ENCODE data around the gene TRANK1.

DNA sequence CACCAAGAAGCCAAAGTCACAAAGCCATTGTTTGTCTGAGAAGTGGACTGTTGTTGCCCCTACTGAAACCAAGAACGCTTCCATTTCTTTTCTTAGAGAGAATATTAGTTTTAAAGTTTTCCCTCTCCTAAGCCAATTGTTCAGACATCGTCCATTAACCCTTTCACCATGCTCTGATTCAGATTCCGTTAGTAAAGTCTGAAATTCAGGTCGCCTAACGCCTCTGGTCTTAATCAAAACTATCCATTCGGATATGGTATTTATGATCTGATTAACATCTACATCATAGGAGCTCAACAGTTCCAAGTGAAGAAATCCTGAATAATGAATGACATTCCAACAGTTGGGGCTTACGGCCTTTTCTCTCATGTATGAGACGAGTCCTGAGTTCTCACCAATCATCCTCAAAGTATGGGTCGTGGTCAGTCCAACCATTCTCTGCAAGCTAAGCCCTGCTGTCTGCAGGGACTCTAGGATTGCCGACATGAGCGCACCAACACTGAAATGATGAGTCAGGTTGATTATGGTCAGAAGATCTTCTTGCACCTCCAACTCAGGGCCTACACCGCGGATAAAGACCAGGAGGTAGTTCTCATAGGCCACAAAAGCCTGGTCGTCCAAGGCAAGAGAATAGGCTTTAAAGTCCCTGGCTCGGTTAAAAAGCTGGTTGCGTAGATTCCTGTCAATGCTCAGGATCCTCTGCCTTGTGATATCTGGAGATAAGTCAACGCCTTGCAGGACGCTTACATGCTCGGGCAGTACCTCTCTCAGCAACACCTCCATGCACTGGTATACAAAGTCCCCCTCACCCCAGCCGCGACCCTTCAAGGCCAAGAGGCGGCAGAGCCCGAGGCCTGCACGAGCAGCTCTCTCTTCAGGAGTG, 47.3 kb upstream of the TRANK1 start:
- TF ChIP-seq, protein P1, sequence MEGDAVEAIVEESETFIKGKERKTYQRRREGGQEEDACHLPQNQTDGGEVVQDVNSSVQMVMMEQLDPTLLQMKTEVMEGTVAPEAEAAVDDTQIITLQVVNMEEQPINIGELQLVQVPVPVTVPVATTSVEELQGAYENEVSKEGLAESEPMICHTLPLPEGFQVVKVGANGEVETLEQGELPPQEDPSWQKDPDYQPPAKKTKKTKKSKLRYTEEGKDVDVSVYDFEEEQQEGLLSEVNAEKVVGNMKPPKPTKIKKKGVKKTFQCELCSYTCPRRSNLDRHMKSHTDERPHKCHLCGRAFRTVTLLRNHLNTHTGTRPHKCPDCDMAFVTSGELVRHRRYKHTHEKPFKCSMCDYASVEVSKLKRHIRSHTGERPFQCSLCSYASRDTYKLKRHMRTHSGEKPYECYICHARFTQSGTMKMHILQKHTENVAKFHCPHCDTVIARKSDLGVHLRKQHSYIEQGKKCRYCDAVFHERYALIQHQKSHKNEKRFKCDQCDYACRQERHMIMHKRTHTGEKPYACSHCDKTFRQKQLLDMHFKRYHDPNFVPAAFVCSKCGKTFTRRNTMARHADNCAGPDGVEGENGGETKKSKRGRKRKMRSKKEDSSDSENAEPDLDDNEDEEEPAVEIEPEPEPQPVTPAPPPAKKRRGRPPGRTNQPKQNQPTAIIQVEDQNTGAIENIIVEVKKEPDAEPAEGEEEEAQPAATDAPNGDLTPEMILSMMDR (IDR thresholded peaks at IDR 0.05) = no peak
- TF ChIP-seq POLR2A (IDR thresholded peaks at IDR 0.05) = no peak

Data from heart left ventricle (tissue), 13 donors.